ENCODE data around the gene SEC31A.

Gene SEC31A

DNA sequence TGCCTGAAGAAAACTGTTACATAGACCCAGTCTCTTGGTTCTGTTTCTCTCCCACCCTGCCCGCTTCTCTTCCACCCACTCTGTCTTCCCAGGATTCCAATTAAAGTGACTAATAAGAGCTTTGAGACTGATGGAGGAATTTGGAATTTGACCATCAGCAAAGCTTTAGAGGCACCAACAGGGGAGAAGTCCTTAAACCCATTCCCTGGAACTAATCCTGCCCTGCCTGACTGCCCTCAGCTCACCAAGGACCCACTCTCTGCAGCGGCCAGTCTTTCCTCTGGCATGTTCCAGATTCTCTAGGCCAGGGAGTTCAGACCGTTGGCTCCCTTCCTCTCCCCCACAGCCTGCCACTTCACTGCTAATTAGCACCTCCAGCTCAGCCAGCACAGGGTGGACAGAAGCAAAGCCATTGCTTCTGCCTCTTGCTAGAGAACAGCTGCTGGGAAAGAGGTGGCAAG, 116.2 kb downstream of the SEC31A start:
- Histone ChIP-seq H3K4me1 (ENCODE audit: insufficient read depth, low read length) (no peaks in the 10 kb centered on the region), H3K4me3 (ENCODE audit: low read depth in 1 of 2, low read length in 2 of 2) (no peak overlapping the region), H3K27ac (ENCODE audit: low read depth, low read length) (no peak overlapping the region), H3K9me3 (ENCODE audit: low read length) (no peaks in the 10 kb centered on the region), H3K9ac (ENCODE audit: low read length) (no peak overlapping the region), H3K36me3 (ENCODE audit: insufficient read depth, low read length) (no peaks in the 10 kb centered on the region), H3K27me3 (ENCODE audit: control insufficient read depth in 1 of 2, insufficient read depth in 2 of 2, low read length in 2 of 2) (no peaks in the 10 kb centered on the region)

GRCh38 chr4:82773057-82773456, 117.9 kb downstream of the SEC31A start:
- Histone ChIP-seq H3K4me1 (ENCODE audit: insufficient read depth, low read length) (no peaks in the 10 kb centered on the region), H3K9me3 (ENCODE audit: low read length) (no peaks in the 10 kb centered on the region), H3K4me3 (ENCODE audit: low read depth in 1 of 2, low read length in 2 of 2) (no peak overlapping the region), H3K27ac (ENCODE audit: low read depth, low read length) (no peak overlapping the region), H3K27me3 (ENCODE audit: control insufficient read depth in 1 of 2, insufficient read depth in 2 of 2, low read length in 2 of 2) (no peaks in the 10 kb centered on the region), H3K36me3 (ENCODE audit: insufficient read depth, low read length) (no peaks in the 10 kb centered on the region), H3K9ac (ENCODE audit: low read length) (no peak overlapping the region)

- Histone ChIP-seq H3K9me3 (ENCODE audit: low read length) (no peaks in the 10 kb centered on the region), H3K4me1 (ENCODE audit: insufficient read depth, low read length) (no peaks in the 10 kb centered on the region), H3K9ac (ENCODE audit: low read length) (no peak overlapping the region), H3K4me3 (ENCODE audit: low read depth in 1 of 2, low read length in 2 of 2) (no peak overlapping the region), H3K36me3 (ENCODE audit: insufficient read depth, low read length) (no peaks in the 10 kb centered on the region), H3K27ac (ENCODE audit: low read depth, low read length) (no peak overlapping the region), H3K27me3 (ENCODE audit: control insufficient read depth in 1 of 2, insufficient read depth in 2 of 2, low read length in 2 of 2) (no peaks in the 10 kb centered on the region)
Observed at GRCh38 chr4:82770607-82771006, 120.3 kb downstream of the SEC31A start.
